Lower leg skin (tissue), 4 donors: ENCODE data around the gene ZBED4. TPM values are rescaled to one million over a fixed set of nuclear protein-coding genes. Genes with fewer than 3 reads are reported as not detected.

ENCODE experiments used
- DNase-seq, 2 donors: peaks; one replicate each; pipeline ENCODE4 v3.0.0-alpha.2; 2019; ENCODE audit warnings: low spot score in 2 of 2
- H3K4me3 ChIP-seq: fragments of 200-600 bp; sonication (generic); 2 replicates; pipeline ENCODE4 v1.5.1; 2017; ENCODE audit warnings: mild to moderate bottlenecking, low read depth; ENCODE audit not compliant: poor library complexity, severe bottlenecking
- POLR2A ChIP-seq, 2 donors: fragments of 450-650 bp; IDR thresholded peaks; one replicate each; pipeline ENCODE4 v1.6.1; 2016 to 2017; ENCODE audit warnings: antibody characterized with exemption in 2 of 2, mild to moderate bottlenecking in 1 of 2, moderate library complexity in 1 of 2
- WGBS, 2 donors: methylation state at CpG; one replicate each; pipeline ENCODE4 v1.1.5; 2018; 5-methylcytosine and 5-hydroxymethylcytosine counted together
- intact Hi-C: fragments of 100-400 bp; cut with DNase I; formaldehyde crosslinking; loops from one replicate; pipeline ENCODE4 v1.15.0; 2023; ENCODE audit warnings: low total_unique reads
- total RNA-seq, 4 donors: library from RNA; depleted of rRNA; stranded (reverse); fragments of >200 nt; gene quantifications; one replicate each; pipeline ENCODE4 v1.1.0, GENCODE V29; 2016
- TF ChIP-seq, protein P1 (sequence below), 3 donors: fragments of 450-650 bp; IDR thresholded peaks; one replicate each; pipeline ENCODE4 v1.5.1; 2016; ENCODE audit warnings: antibody characterized with exemption in 3 of 3, mild to moderate bottlenecking in 3 of 3, moderate library complexity in 2 of 3

ZBED4 gene
- total RNA-seq, 4 donors from 2014 or later = 8.6 to 11.6 (median 9.6) TPM

DNA sequence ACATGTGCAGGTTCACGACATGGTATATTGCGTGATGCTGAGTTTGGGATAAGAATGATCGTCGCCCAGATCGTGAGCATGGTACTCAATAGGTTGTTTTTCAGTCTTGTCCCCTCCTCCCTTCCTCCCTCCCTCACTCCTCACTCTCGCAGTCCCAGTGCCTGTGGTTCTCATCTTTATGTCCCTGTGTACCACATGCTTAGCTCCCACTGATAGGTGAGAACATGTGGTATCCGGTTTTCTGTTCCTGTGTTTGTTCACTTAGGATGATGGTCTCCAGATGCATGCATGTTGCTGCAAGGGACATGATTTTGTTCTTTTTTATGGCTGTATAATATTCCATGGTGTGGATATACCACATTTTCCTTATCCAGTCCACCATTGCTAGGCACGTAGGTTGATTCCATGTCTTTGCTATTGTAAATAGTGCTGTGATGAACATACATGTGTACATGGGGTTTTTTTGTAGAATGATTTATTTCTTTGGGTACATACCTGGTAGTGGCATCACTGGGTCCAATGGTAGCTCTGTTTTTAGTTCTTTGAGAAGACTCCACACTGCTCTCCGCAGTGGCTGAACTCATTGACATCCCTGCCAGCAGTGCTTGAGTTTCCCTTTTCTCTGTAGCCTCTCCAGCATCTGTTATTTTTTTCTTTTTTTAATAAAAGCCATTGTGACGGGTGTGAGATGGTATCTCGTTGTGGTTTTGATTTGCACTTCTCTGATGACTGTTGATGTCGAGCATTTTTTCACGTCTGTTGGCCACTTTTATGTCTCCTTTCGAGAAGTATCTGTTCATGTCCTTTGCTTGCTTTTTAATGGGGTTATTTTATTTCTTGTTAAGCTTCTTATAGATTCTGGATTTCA, 16.4 kb downstream of the ZBED4 start:
- TF ChIP-seq, protein P1, sequence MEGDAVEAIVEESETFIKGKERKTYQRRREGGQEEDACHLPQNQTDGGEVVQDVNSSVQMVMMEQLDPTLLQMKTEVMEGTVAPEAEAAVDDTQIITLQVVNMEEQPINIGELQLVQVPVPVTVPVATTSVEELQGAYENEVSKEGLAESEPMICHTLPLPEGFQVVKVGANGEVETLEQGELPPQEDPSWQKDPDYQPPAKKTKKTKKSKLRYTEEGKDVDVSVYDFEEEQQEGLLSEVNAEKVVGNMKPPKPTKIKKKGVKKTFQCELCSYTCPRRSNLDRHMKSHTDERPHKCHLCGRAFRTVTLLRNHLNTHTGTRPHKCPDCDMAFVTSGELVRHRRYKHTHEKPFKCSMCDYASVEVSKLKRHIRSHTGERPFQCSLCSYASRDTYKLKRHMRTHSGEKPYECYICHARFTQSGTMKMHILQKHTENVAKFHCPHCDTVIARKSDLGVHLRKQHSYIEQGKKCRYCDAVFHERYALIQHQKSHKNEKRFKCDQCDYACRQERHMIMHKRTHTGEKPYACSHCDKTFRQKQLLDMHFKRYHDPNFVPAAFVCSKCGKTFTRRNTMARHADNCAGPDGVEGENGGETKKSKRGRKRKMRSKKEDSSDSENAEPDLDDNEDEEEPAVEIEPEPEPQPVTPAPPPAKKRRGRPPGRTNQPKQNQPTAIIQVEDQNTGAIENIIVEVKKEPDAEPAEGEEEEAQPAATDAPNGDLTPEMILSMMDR (IDR thresholded peaks at IDR 0.05) = no peak
- TF ChIP-seq POLR2A (IDR thresholded peaks at IDR 0.05) = no peak
- intact Hi-C loops = no loop called here
- WGBS, 2 donors = 93 to 94% methylated on average over 13 to 14 of the region's 14 CpGs
- no peak overlapping the region for H3K4me3 ChIP-seq
- no peak for DNase-seq

DNA sequence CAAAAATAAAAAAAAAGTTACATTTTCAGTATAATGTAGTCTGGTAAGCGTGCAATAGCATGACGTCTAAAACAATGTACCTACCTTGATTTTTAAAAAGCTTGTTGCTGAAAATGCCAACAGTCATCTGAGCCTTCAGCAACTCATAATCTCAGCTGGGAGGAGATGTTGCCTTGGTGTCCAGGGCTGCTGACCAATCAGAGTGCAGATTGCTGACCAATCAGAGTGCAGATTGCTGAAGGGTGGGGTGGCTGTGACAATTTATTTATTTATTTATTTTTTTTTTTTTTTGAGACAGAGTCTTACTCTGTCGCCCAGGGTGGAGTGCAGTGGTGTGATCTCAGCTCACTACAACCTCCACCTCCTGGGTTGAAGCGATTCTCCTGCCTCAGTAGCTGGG, 17.8 kb downstream of the ZBED4 start:
- TF ChIP-seq, protein P1 (IDR thresholded peaks at IDR 0.05) = no peak
- TF ChIP-seq POLR2A (IDR thresholded peaks at IDR 0.05) = no peak
- intact Hi-C loops = no loop called here
- WGBS, 2 donors = 92 to 98% methylated on average over 4 of the region's 4 CpGs
- H3K4me3 ChIP-seq = no peak overlapping the region
- no peak for DNase-seq

DNA sequence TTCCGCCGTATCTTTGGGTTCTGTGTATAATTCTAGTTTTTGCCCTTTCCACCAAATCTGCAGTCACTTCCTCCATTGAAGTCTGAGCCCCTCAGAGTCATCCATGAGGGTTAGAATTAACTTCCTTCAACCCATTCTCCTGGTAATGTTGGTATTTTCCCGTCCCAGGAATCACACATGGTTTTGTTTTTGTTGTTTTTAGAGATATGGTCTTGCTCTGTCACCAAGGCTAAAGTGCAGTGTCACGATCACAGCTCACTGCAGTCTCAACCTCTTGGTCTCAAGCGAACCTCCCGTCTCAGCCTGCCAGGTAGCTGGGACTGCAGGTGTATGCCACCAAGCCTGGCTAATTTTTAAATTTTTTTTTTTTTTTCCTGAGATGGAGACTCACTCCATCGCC, 18.7 kb downstream of the ZBED4 start:
- 96 to 98% methylated on average over 7 of the region's 7 CpGs for WGBS, 2 donors
- TF ChIP-seq POLR2A (IDR thresholded peaks at IDR 0.05) = no peak
- TF ChIP-seq, protein P1 (IDR thresholded peaks at IDR 0.05) = no peak
- DNase-seq = no peak
- no peak overlapping the region for H3K4me3 ChIP-seq
- intact Hi-C loops = no loop called here

DNA sequence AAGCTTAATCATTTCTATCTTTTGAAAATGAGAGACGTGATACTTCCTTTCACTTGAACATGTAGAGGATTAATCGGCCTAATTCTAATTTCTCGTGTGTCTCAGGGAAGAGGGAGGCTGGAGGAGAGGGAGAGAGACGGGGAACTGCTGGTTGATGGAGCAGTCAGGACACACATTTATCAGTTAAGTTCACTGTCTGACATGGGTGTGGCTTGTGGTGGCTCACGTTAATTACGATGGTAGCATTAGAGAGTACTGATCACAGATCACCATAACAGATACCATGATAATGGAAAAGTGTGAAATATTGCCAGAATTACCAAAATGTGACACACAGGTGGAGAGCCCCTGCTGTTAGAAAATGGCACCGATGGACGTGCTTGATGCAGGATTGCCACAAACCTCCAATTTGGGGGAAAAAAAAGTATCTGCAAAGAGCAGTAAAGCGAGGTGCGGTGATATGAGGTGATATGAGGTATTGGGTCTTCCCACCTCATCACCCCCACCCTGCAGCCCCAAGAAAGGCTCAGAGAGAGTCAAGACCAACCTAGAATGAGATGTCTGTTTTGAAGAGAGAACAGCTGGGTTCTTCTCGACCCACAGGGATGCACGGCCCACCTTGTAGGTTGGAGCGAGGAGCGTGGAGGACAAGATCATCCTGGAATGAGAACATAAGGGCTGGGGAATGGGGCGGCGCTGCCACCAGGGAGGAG, 19.7 kb downstream of the ZBED4 start:
- TF ChIP-seq, protein P1 (IDR thresholded peaks at IDR 0.05) = no peak
- TF ChIP-seq POLR2A (IDR thresholded peaks at IDR 0.05) = no peak
- WGBS, 2 donors = 90 to 91% methylated on average over 15 to 16 of the region's 16 CpGs
- intact Hi-C loops = no loop called here
- DNase-seq = no peak
- no peak overlapping the region for H3K4me3 ChIP-seq

DNA sequence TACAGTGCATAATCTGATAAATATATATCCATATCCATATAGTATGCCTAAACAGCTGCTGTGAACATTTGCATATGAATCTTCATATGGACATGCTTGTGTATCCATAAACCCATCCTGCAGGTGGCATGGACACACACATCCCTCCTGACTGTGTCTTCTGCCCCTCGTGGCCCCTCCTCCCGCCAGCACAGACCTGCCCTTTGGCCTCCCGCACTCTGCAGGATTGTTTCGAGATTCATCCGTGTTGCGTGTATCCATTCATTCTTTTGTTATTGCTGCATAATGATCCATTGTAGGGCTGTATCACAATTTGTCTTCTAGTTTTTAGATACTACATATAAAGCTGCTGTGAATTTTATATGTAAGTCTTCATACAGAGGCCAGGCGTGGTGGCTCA, 24.0 kb downstream of the ZBED4 start:
- TF ChIP-seq POLR2A (IDR thresholded peaks at IDR 0.05) = no peak
- TF ChIP-seq, protein P1 (IDR thresholded peaks at IDR 0.05) = no peak
- H3K4me3 ChIP-seq = no peak overlapping the region
- DNase-seq = no peak
- intact Hi-C loops = no loop called here
- 99% methylated on average over 7 of the region's 7 CpGs for WGBS, 2 donors
